Neural cell (in vitro differentiated cells): Measurements from ENCODE around the gene RARG.

Source experiments
- CTCF ChIP-seq: fragments of 450-650 bp; IDR thresholded peaks from 2 replicates; pipeline ENCODE4 v1.5.1; 2014; ENCODE audit warnings: antibody characterized with exemption, mild to moderate bottlenecking, moderate library complexity; ENCODE audit not compliant: poor library complexity, severe bottlenecking
- EP300 ChIP-seq: fragments of 450-650 bp; conservative IDR thresholded peaks from 2 replicates; pipeline ENCODE4 v1.6.1; 2014; ENCODE audit warnings: antibody characterized with exemption, mild to moderate bottlenecking, moderate library complexity; ENCODE audit not compliant: poor library complexity, severe bottlenecking
- EZH2 ChIP-seq: fragments of 200-600, 300-800 bp; shearing (Covaris generic), sonication (generic); IDR thresholded peaks from 2 replicates; pipeline ENCODE4 v1.6.1; 2014; ENCODE audit warnings: antibody characterized with exemption, low read length, borderline replicate concordance, mild to moderate bottlenecking; ENCODE audit not compliant: insufficient read depth, poor library complexity, severe bottlenecking
- MXI1 ChIP-seq: fragments of 450-650 bp; conservative IDR thresholded peaks from 2 replicates; pipeline ENCODE4 v1.6.1; 2014; ENCODE audit warnings: antibody characterized with exemption, mild to moderate bottlenecking; ENCODE audit not compliant: poor library complexity, severe bottlenecking
- POLR2AphosphoS5 ChIP-seq: IDR thresholded peaks from 2 replicates; pipeline ENCODE4 v1.6.1; 2012
- SMC3 ChIP-seq: fragments of 450-650 bp; conservative IDR thresholded peaks from 2 replicates; pipeline ENCODE4 v1.6.1; 2014; ENCODE audit warnings: antibody characterized with exemption, mild to moderate bottlenecking, moderate library complexity; ENCODE audit not compliant: poor library complexity
- TAF1 ChIP-seq: IDR thresholded peaks from 2 replicates; pipeline ENCODE4 v1.6.1; 2012; ENCODE audit warnings: low read depth

- no peak for TF ChIP-seq EZH2
- TF ChIP-seq CTCF = no peak
- TF ChIP-seq EP300 = no peak
- no peak for TF ChIP-seq TAF1
- no peak for TF ChIP-seq MXI1
- no peak for TF ChIP-seq SMC3
- TF ChIP-seq POLR2AphosphoS5 = no peak
These were observed 14.1 kb downstream of the RARG start for GRCh38 chr12:53217931-53218307.
